ENCODE data around the gene C1QL4.

- no peak for TF ChIP-seq POLR2A (IDR thresholded peaks at IDR 0.05)
- TF ChIP-seq, protein P1, sequence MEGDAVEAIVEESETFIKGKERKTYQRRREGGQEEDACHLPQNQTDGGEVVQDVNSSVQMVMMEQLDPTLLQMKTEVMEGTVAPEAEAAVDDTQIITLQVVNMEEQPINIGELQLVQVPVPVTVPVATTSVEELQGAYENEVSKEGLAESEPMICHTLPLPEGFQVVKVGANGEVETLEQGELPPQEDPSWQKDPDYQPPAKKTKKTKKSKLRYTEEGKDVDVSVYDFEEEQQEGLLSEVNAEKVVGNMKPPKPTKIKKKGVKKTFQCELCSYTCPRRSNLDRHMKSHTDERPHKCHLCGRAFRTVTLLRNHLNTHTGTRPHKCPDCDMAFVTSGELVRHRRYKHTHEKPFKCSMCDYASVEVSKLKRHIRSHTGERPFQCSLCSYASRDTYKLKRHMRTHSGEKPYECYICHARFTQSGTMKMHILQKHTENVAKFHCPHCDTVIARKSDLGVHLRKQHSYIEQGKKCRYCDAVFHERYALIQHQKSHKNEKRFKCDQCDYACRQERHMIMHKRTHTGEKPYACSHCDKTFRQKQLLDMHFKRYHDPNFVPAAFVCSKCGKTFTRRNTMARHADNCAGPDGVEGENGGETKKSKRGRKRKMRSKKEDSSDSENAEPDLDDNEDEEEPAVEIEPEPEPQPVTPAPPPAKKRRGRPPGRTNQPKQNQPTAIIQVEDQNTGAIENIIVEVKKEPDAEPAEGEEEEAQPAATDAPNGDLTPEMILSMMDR (IDR thresholded peaks at IDR 0.05): no peak
Measured at GRCh38 chr12:49284672-49285071, 52.3 kb downstream of the C1QL4 start.

Data from heart left ventricle (tissue), 13 donors.